Kidney (tissue), 14 donors: ENCODE measurements around the gene TSC2. TPM values are rescaled to one million over a fixed set of nuclear protein-coding genes. Genes with fewer than 3 reads are reported as not detected.

Source experiments
- DNase-seq, 5 donors: peaks; one replicate each; pipeline ENCODE4 v3.0.0-alpha.2; 2013 to 2020
- FAIRE-seq: peaks from 2 replicates; lab custom pipeline; 2012; peaks lifted over from hg19 to GRCh38; lab: Jason Lieb, UNC
- H3K27ac ChIP-seq, 2 donors: one replicate each; pipeline ENCODE4 v1.7.0; 2013; ENCODE audit warnings: low read depth in 2 of 2, low read length in 2 of 2, inconsistent platforms in 1 of 2
- H3K27me3 ChIP-seq: one replicate; pipeline ENCODE4 v1.7.1; 2013; ENCODE audit warnings: low read length, inconsistent platforms; ENCODE audit not compliant: control insufficient read depth, insufficient read depth
- H3K36me3 ChIP-seq, 3 donors: one replicate each; pipeline versions ENCODE4 v1.7.0 to v1.7.1; 2013; ENCODE audit warnings: low read length in 3 of 3, control low read depth in 1 of 3, inconsistent platforms in 1 of 3; ENCODE audit not compliant: insufficient read depth in 3 of 3, control insufficient read depth in 2 of 3
- H3K4me1 ChIP-seq, 3 donors: one replicate each; pipeline versions ENCODE4 v1.7.0 to v1.7.1; 2013; ENCODE audit warnings: low read length in 3 of 3, inconsistent platforms in 1 of 3, low read depth in 1 of 3; ENCODE audit not compliant: control insufficient read depth in 2 of 3, insufficient read depth in 2 of 3
- H3K4me3 ChIP-seq, 3 donors: one replicate each; pipeline versions ENCODE4 v1.7.0 to v1.8.1; 2013; ENCODE audit warnings: low read length in 3 of 3, control low read depth in 1 of 3, inconsistent platforms in 1 of 3
- H3K9ac ChIP-seq, 3 donors: one replicate each; pipeline versions ENCODE4 v1.7.0 to v1.7.1; 2013; ENCODE audit warnings: low read length in 3 of 3, control low read depth in 1 of 3, inconsistent platforms in 1 of 3
- H3K9me3 ChIP-seq, 3 donors: one replicate each; pipeline versions ENCODE4 v1.7.0 to v1.7.1; 2013; ENCODE audit warnings: low read length in 3 of 3, control low read depth in 1 of 3, inconsistent platforms in 1 of 3; ENCODE audit not compliant: control insufficient read depth in 2 of 3, insufficient read depth in 1 of 3
- intact Hi-C: fragments of 100-400 bp; cut with DNase I; formaldehyde crosslinking; loops from one replicate; pipeline ENCODE4 v1.11.1; 2022
- polyA plus RNA-seq: library from polyadenylated mRNA; stranded (reverse); fragments of 350-450 nt; fragmentation: Illumina TruSeq; extraction: RNeasy Lipid Tissue Mini Kit (QIAGEN cat#74804); gene quantifications from one replicate; pipeline ENCODE4 v1.2.3, GENCODE V29; 2014; ENCODE audit warnings: low read depth, low replicate concordance; ENCODE audit not compliant: insufficient read depth
- total RNA-seq: library from RNA; stranded (reverse); fragmentation: NEBNext Ultra II Directional; extraction: Animal tissue kit (Norgen Biotek cat#: 25700); gene quantifications from one replicate; pipeline ENCODE4 v1.2.1, GENCODE V29; 2021
- TF ChIP-seq, protein P1 (sequence below): IDR thresholded peaks from 3 replicates; pipeline ENCODE4 v1.5.1; 2012; ENCODE audit warnings: mild to moderate bottlenecking, moderate library complexity, borderline replicate concordance; ENCODE audit not compliant: insufficient read depth; ENCODE audit errors: extremely low read depth
- donor health status: control.
- donor health status: control.
- donor health status: control.
- donor health status: control.
- donor health status: control.
- donor health status: DM: yes; HTN: yes; CAD: no.
- donor health status: Normal renal cell carcinoma (clear cell type).

Gene TSC2
- total and polyA plus RNA-seq, 2 donors from 2014 or later: 40.0 to 151 TPM

DNA sequence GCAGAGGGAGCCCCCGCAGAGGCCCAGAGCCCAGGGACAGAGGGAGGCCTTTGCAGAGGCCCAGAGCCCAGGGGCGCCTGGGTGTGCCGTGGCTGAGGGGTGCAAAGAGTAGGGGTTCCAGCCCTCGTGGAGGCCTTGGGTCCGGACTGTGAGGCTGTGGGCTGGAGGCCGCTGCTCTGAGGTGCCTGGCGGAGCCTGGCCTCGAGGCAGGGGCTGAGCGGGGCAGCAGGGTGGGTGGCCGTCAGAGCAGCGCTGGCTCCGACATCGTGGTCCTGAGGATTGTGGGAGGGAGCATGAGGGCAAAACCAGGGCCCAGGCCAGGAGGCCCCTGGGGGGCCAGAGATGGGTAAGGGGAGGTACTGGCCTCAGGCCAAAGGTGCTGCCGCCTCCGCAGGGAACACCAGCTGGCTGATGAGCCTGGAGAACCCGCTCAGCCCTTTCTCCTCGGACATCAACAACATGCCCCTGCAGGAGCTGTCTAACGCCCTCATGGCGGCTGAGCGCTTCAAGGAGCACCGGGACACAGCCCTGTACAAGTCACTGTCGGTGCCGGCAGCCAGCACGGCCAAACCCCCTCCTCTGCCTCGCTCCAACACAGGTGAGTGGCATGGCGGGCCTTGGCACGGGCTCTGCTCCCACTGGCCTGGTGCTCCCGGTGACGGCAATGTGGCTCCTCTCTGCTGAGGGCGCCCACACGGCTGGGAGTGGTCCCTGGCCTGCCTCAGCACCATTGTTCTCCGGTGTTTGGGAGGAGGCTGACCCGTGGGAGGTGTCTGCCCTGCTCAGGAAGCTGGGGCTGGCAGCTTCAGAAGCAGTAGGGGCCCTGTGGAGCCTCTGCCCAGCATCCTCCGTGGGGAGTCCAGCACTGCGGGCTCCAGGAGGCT is 33.7 kb downstream of the TSC2 start:
- H3K4me3 ChIP-seq: no peak overlapping the region
- H3K9me3 ChIP-seq: no peaks in the 10 kb centered on the region
- H3K27me3 ChIP-seq: no peaks in the 10 kb centered on the region
- H3K9ac ChIP-seq: no peak overlapping the region
- TF ChIP-seq, protein P1, sequence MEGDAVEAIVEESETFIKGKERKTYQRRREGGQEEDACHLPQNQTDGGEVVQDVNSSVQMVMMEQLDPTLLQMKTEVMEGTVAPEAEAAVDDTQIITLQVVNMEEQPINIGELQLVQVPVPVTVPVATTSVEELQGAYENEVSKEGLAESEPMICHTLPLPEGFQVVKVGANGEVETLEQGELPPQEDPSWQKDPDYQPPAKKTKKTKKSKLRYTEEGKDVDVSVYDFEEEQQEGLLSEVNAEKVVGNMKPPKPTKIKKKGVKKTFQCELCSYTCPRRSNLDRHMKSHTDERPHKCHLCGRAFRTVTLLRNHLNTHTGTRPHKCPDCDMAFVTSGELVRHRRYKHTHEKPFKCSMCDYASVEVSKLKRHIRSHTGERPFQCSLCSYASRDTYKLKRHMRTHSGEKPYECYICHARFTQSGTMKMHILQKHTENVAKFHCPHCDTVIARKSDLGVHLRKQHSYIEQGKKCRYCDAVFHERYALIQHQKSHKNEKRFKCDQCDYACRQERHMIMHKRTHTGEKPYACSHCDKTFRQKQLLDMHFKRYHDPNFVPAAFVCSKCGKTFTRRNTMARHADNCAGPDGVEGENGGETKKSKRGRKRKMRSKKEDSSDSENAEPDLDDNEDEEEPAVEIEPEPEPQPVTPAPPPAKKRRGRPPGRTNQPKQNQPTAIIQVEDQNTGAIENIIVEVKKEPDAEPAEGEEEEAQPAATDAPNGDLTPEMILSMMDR: no peak
- H3K4me1 ChIP-seq: peaks cover 0 to 17% (median 0%) of the 10 kb centered on the region in 3 donors
- intact Hi-C loops: no loop called here
- FAIRE-seq (no peak), DNase-seq (peak in 1 of 5 donors; percentile 67)
- H3K27ac ChIP-seq: peak overlapping the region in 1 of 2 donors; percentile 32
- H3K36me3 ChIP-seq: peaks cover 0 to 9% (median 0%) of the 10 kb centered on the region in 3 donors

DNA sequence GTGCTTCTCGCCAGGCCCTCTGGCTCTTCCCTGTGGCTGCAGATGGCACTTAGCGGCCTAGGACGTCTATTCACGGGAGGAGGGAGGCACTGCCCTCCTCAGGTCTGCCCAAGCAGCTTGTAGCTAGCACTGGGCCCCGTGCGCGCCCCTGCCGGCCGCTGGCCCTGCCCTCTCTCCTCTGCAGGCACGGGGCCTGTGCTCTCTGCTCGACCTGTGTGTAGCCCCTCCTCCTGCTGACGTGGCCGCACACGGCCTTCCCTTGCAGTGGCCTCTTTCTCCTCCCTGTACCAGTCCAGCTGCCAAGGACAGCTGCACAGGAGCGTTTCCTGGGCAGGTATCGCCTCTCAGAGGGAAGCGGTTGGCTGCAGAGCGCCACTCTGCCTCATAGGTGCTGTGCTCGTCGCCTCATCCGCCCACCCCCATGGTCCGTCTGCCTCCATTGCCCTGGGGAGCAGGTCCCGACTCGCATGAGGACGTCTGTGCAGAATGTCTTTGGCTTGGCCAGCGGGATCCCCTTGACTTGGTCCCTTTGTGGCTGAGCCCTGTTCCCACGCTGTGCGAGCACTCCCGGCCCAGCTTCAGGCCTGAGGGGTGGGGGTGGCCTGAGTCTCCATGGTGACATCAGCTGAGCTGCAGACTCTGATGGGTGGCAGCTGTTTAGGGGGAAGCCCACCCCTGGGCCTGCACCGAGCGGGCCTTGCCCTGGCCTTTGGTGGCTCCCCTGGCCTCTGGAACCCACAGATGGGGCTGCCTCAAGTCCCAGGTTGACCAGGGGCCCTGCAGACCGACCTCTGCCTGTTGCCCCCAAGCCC is 34.6 kb downstream of the TSC2 start:
- Histone ChIP-seq H3K36me3 (peaks cover 0 to 5% (median 3%) of the 10 kb centered on the region in 3 donors), H3K27me3 (no peaks in the 10 kb centered on the region), H3K27ac (peak overlapping the region in 1 of 2 donors; percentile 32), H3K4me1 (peaks cover 0 to 19% (median 0%) of the 10 kb centered on the region in 3 donors), H3K4me3 (no peak overlapping the region), H3K9me3 (no peaks in the 10 kb centered on the region), H3K9ac (no peak overlapping the region)
- DNase-seq: peak in 4 of 5 donors; percentile 91 to 93 (median 92)
- intact Hi-C loops: no loop called here
- FAIRE-seq: no peak
- TF ChIP-seq, protein P1: no peak

DNA sequence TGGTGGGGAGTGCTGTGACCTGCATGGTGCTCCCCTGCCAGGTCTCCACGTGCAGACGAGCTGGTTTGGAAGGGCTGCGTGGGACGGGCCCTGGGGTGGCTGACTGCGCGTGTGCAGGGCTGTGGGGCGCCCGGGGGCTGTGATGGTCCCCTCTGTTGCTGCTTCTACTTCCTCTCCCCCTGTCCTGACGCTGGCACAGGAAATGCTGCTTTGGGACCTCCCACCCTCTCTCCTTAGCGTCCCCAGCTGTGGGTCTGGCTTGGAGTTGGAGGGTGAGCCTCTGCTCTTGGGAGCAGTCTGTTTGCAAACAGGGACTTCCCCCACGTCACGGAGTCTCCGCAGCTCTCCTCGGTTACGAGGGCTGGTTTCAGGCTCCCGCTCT is 35.2 kb downstream of the TSC2 start:
- Histone ChIP-seq H3K27ac (no peak overlapping the region), H3K4me1 (peaks cover 0 to 19% (median 0%) of the 10 kb centered on the region in 3 donors), H3K27me3 (no peaks in the 10 kb centered on the region), H3K9me3 (no peaks in the 10 kb centered on the region), H3K9ac (no peak overlapping the region), H3K4me3 (no peak overlapping the region), H3K36me3 (peaks cover 0 to 5% (median 0%) of the 10 kb centered on the region in 3 donors)
- intact Hi-C loops: no loop called here
- FAIRE-seq (no peak), DNase-seq (peak in 4 of 5 donors; percentile 66 to 94 (median 72))
- TF ChIP-seq, protein P1: no peak
